HG03280 (cell line): ENCODE results near the gene APOL3.
"Not testable (repeated sequence)": the region's sequence is repeated elsewhere in the genome, so short reads cannot be mapped to it uniquely, and the experiment has no call there.

Experiments
- ATAC-seq: cut with Tn5 transposase; IDR thresholded peaks from one replicate; pipeline ENCODE4 v1.9.1; 2021; ENCODE audit warnings: mild to moderate bottlenecking, moderate library complexity; ENCODE audit not compliant: unreplicated experiment

Gene APOL3

GRCh38 chr22:36193577-36193976, 33.0 kb upstream of the APOL3 start:
- no peak for ATAC-seq

- no peak for ATAC-seq
Measured at GRCh38 chr22:36193171-36193570, 32.6 kb upstream of the APOL3 start.

GRCh38 chr22:36192542-36192941, 32.0 kb upstream of the APOL3 start:
- no peak for ATAC-seq

GRCh38 chr22:36191106-36191836, 30.7 kb upstream of the APOL3 start:
- no peak for ATAC-seq

- ATAC-seq, result not testable (repeated sequence)
Measured at GRCh38 chr22:36187862-36188261, 27.3 kb upstream of the APOL3 start.

- no peak for ATAC-seq
Measured at GRCh38 chr22:36185828-36186624, 25.5 kb upstream of the APOL3 start.

GRCh38 chr22:36184433-36185025, 24.0 kb upstream of the APOL3 start:
- no peak for ATAC-seq

GRCh38 chr22:36183446-36183845, 22.9 kb upstream of the APOL3 start:
- no peak for ATAC-seq

- no peak for ATAC-seq
Measured at GRCh38 chr22:36182857-36183256, 22.3 kb upstream of the APOL3 start.

GRCh38 chr22:36182056-36182455, 21.5 kb upstream of the APOL3 start:
- ATAC-seq, result no peak

GRCh38 chr22:36180928-36181327, 20.4 kb upstream of the APOL3 start:
- no peak for ATAC-seq

- peak; percentile 52 for ATAC-seq
Measured at GRCh38 chr22:36180038-36180880, 19.7 kb upstream of the APOL3 start.

GRCh38 chr22:36177160-36177559, 16.6 kb upstream of the APOL3 start:
- no peak for ATAC-seq

GRCh38 chr22:36175892-36176291, 15.3 kb upstream of the APOL3 start:
- no peak for ATAC-seq

- ATAC-seq, result no peak
Measured at GRCh38 chr22:36171941-36172340, 11.4 kb upstream of the APOL3 start.

GRCh38 chr22:36166518-36167220, 6.1 kb upstream of the APOL3 start:
- no peak for ATAC-seq

- no peak for ATAC-seq
Measured at GRCh38 chr22:36166086-36166485, 5.5 kb upstream of the APOL3 start.

- ATAC-seq, result no peak
Measured at GRCh38 chr22:36165141-36165540, 4.6 kb upstream of the APOL3 start.

- ATAC-seq, result no peak
Measured at GRCh38 chr22:36164621-36165020, 4.1 kb upstream of the APOL3 start.

- no peak for ATAC-seq
Measured at GRCh38 chr22:36163497-36163896, 2.9 kb upstream of the APOL3 start.
